OCI-LY1 (cell line): ENCODE measurements around the gene UNC13A.

Experiments used
- EZH2 ChIP-seq: fragments of 200-600 bp; sonication (generic), shearing (Covaris generic); IDR thresholded peaks from 2 replicates; pipeline ENCODE4 v1.8.0; 2017; ENCODE audit warnings: borderline replicate concordance, mixed run types, mild to moderate bottlenecking, antibody characterized with exemption, low read length, moderate library complexity, mixed read lengths
- TF ChIP-seq, protein P1 (sequence below): fragments of 200-600 bp; sonication (generic), shearing (Covaris generic); IDR thresholded peaks from 2 replicates; pipeline ENCODE4 v1.5.1; 2017; ENCODE audit warnings: mild to moderate bottlenecking, antibody characterized with exemption, low read length, moderate library complexity, mixed read lengths

DNA sequence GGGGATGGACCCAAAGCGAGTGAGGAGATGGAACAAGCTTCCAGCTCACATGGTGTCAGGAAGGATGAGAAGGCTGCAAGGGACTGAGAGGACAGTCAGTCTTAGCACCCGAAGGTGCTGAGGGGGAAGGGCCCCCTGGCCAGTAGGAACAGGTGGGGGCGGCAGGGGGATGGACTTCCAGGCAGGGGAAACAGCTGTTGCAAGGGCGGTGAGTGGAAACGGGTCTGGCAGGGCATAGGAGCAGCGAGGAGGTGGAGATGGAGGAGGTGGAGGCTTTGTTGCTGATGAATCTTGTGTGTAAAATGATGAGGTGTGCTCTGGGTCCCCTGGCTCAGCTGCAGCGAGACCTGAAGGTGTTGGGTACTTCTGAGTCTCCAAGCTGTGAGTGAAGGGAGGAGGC, 32.3 kb upstream of the UNC13A start:
- TF ChIP-seq, protein P1, sequence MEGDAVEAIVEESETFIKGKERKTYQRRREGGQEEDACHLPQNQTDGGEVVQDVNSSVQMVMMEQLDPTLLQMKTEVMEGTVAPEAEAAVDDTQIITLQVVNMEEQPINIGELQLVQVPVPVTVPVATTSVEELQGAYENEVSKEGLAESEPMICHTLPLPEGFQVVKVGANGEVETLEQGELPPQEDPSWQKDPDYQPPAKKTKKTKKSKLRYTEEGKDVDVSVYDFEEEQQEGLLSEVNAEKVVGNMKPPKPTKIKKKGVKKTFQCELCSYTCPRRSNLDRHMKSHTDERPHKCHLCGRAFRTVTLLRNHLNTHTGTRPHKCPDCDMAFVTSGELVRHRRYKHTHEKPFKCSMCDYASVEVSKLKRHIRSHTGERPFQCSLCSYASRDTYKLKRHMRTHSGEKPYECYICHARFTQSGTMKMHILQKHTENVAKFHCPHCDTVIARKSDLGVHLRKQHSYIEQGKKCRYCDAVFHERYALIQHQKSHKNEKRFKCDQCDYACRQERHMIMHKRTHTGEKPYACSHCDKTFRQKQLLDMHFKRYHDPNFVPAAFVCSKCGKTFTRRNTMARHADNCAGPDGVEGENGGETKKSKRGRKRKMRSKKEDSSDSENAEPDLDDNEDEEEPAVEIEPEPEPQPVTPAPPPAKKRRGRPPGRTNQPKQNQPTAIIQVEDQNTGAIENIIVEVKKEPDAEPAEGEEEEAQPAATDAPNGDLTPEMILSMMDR, result no peak
- no peak for TF ChIP-seq EZH2
